ENCODE measurements around the gene MBD4.
A peak's percentile ranks its signal among the peaks of the same experiment; 100 is the strongest.

The MBD4 gene

DNA sequence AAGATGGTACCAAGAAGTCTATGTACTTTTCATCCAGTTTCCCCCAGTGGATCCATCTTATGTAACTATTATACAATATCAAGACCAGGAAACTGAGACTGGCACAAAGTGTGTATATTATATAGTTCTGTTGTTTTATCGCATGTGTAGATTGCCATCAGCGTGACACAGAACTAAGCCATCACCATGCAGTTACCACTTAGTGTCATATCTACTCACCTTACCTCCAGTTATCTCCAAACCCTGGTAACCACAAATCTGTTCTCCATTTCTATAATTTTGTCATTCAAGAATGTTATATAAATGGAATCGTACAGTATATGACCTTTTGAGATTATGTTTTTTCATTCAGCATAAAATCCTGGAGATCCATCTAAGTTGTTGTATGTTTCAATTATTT is 23.3 kb upstream of the MBD4 start:
- no peak for DNase-seq

DNA sequence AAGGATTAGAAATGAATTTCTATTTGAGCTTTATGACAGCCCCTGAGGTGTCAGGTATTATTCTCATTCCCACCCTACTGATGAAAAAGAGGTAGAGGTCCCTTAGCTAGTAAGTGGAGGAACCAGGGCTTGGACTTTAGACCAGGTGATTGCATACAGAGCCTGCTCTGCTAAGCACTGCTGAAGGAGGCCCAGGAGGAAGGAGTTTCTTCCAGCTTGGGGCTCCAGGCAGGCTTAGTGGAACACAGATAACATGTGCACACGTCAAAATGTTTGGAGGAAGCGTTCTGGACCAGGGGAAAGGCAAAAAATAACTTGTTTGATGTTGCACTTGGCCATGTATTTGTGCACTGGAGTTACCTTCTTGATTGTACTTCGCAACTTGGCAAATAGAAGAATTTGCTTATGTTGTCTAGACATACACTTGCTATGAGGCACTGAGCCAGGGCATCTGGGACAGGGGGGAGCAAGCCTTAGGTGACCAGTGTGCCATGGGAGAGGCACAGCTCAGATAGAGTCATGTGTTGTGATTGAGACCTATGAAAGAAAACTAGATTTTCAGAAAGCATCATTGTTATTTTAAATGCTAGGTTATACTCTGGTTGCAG is 22.7 kb upstream of the MBD4 start:
- no peak for DNase-seq

- no peak for DNase-seq
Observed at GRCh38 chr3:129461461-129462146, 21.9 kb upstream of the MBD4 start.

DNA sequence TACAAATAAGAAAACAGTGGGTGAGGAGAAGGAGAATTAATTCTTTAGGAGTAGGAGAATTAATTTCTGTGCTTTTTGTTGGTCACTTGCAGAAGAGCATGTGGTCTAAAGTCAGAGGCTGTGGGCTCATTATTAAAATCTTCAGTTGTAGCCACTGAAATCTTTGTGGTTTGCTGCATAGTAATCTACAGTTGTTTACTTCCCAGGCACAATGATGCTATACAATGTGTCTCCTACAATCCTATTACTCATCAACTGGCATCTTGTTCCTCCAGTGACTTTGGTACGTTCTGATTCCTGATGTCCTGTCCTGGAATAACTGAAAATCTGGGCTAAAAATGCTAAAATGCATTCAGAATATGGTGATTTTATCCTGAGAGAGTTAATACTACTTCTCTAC is 21.3 kb upstream of the MBD4 start:
- DNase-seq = peak; percentile 34

DNA sequence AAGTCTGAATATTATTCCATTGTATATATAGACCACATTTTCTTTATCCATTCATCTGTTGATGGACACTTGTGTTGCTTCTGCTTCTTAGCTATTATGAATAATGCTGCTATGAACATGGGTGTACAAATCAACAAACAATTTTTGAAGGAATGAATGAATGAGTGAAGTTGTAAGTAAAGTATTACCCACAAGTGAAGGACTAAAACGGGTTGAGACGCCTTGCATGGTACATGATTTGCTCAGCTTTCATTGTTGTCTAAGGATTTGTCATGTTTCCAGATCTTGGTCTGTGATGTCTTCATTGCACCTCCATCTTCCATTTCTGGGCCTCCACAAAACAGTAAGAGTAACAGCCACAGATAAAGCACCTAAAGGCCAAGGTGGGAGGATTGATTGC is 20.8 kb upstream of the MBD4 start:
- DNase-seq = no peak

DNA sequence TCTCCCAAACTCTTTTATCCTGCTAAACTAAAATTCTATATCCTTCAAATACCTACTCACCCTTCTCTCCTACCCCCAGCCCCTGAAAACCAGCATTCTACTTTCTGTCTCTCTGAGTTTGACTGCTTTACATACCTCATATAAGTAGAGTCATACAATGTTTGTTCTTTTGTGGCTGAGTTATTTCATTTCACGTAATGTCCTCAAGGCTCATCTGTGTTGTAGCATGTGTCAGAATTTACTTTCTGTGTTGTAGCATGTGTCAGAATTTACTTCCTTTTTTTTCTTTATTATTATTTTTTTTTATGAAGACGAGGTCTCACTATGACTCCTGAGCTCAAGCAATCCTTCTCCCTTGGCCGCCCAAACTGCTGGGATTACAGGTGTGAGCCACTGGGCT is 20.4 kb upstream of the MBD4 start:
- no peak for DNase-seq

DNA sequence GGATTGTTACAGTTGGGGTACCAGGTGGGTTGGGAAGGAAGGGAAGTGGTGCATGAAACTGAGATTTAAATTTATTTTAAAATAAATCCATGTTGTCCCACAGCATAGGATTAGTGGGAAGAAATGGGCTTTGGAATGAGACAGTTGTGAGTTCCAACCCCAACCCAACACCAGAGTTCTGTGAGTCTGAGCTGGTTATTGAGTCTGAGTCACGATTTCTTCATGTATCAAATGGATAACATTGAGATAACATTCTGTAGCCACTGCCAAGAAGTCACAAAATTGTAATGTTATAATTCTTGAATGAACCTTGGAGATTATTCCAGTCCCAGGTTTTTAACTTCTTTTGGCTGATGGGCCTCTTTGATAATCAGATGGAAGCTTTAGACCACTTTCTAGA is 14.0 kb upstream of the MBD4 start:
- DNase-seq = no peak

- no peak for DNase-seq
Observed at GRCh38 chr3:129449279-129450115, 9.7 kb upstream of the MBD4 start.

DNA sequence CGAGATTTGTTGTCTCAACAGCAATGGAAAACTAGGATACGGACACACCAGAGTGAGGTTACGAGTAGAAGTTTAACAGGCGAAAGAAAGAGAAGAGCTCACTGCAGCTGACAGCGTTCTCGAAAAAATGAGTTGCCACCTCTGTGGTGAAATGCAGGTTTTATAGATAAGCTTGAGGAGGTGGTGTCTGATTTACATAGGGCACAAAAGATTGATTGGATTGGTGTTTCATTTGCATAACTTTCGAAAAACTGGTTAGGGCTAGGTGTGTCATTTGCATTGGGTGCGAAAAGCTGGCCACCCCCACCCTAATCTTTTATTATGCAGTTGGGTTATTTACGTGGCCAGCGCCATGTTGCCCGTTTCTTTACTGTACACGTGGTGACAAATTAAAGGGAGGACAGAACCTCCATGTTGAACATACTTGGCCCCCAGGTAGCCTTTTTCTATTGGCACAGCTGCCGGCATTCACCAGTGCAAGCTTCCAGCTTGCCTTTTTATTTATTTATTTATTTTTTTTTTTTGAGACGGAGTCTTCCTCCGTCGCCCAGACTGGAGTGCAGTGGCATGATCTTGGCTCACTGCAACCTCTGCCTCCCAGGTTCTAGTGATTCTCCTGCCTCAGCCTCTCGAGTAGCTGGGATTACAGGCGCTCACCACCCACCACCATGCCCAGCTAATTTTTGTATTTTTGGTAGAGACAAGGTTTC is 8.6 kb upstream of the MBD4 start:
- no peak for DNase-seq

GRCh38 chr3:129446926-129447325 is 7.2 kb upstream of the MBD4 start:
- no peak for DNase-seq

- DNase-seq = no peak
Observed at GRCh38 chr3:129445471-129445870, 5.7 kb upstream of the MBD4 start.

DNA sequence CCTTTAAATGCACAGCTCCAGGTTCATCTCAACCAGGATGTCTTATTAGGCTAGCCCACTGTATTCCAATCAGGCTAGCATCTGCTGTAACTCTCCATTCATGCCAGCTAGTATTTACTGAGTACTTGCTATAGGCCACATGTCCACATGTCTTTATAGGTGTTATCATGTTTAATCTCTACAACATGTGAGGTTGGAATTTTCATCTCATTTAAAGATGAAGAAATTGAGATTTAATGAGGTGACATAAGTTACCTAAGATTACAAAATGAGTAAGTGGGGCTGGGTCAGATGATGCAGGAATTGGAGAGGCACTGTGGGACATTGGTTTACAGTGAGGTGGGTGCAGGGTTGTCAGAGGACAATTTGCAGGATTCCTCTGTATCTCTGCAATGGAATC is 3.2 kb upstream of the MBD4 start:
- DNase-seq = no peak

DNA sequence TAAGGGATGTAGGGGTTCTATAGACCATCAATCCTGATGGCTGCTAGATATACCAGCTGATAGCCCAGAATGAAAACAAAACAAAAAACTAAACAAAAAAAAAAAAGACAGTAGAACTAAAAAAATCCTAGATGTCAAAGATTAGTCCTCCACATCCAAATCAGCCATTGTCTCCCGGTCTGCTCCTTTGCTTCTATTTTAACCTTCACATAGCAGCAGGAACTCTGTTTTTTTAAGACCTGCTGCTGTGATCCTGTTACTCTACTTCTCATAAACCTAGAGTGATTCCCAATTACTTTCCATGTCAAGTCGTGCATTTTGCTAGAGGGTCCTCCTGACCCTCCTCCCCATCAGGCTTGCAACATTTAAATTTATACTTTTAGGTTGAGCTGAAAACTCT is 2.7 kb upstream of the MBD4 start:
- DNase-seq = no peak

DNA sequence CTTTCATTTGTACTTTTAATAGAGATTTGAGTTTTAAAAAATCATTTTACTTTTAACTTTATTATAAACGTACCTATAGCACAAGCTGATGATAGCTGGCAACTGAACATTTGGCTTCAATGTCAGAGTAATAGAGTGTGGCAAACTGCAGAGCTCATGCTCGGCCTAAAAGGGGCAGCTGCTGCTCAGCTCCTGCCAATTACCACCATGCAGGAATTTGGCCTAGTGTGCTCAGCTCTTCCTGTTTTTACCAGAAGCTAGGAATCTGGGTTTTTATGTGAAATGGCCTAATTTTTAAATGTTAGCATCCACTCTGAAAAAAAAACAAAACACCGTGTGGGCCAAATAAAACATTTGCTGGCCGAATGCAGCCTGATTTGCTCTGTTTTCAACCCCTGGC is 2.0 kb upstream of the MBD4 start:
- DNase-seq = peak; percentile 40

GRCh38 chr3:129441215-129441614 is 1.5 kb upstream of the MBD4 start:
- DNase-seq = no peak

DNA sequence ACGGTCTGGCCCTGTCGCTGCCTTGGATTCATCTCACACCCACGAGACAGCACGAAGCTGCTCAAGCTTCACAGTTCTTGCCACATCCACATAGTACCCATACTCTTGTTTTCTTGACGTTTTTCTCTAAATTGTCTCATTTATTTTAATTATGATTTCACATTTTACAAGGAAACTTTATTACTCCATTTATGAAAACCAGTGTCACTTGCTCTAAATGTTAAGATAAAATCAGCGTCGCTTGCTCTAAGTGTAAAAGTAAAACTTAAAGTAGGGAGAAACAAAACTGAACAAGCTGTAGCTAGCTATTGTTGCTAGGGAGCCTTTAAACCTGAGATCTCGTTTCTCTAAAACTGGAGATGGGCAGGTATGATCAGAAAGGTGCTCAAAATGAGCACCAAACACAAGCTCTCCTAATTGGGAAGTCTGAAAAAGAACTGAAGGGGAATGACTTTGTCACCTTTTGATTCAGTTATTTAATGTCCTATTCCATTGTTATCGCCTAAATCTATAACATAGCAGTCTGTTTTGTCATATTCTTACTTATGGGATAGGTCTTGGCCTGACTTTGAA is 956 bp upstream of the MBD4 start:
- DNase-seq = no peak

DNA sequence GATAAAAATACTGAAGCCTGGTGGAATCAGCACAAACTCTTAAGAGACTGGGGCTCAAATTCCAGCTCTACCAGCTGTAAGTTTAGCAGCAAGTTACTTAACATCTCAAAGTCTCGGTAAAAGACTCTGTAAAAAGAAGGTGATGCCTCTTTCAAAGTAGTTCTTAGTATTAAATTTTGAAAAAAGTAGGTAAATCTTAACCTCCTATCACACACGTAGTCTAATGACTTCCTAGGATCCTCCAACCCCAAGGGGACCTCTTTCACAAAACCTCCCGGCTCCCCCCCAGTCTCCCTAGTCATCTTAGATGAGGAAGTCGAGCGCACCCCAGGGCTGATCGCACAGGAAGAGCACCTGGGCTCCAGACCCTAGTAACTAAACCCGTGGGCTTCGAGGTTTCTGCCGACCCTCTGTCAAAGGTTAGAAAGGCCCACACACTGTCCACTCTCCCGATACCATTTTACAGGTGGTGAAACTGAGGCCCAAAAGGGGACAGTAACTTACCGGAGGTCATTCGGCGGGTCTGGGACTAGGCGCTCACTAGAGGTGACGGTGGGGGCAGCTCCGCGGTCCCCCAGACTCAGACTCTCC is 427 bp downstream of the MBD4 start:
- peak; percentile 12 for DNase-seq

DNA sequence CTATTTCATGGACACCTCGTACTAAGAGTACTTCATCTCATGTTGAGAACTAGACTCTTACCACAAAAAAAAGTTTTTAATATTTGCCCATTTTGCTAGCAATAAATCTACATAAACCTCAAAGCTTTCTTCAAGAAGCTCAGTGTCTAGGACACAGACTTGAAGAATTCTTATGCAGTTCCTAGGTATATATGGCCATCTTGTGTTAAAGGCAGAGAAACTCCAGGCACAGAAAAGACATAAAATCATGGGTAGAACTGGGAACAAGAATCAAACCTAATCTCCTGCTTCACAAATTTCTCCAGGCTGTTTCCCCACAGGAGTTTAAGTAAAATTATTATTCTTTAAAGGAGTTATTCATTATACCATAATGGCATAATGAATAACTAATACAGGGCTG is 4.4 kb downstream of the MBD4 start:
- DNase-seq = no peak

DNA sequence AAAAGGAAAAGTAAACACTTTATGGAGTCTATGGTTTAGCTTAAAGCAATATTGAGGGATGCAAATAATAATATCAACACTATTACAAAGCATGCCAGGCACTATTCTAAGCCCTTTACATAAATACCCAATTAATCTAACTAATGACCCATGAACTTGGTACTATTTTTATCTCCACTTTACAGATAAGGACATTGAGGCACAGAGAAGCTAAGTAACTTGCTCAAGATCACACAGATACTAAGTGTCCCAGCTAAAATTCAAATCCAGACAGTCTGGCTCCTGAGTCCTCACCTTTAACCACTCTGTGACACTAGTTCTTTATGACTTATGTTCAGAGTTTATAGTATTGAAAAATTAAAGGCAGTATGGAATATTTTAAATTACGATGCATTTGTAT is 5.6 kb downstream of the MBD4 start:
- no peak for DNase-seq

DNA sequence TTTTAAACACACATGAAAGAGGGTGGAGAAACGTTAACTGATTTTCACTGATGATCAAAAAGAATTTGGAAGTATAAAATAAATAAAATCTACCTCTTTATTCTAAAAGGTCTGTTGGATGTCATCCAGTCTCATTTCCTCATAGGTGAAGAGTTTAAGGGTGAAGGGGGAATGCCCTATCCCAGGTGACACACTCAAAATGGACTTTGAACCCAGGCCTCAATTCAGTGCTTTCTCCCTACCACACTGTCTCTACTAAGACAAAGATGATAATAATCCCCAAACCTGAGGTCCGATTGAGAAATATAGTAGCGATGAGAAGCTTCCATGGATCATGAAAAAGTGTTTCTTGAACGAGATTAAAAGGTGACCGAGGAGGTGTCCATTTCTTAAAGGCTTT is 6.2 kb downstream of the MBD4 start:
- no peak for DNase-seq

DNA sequence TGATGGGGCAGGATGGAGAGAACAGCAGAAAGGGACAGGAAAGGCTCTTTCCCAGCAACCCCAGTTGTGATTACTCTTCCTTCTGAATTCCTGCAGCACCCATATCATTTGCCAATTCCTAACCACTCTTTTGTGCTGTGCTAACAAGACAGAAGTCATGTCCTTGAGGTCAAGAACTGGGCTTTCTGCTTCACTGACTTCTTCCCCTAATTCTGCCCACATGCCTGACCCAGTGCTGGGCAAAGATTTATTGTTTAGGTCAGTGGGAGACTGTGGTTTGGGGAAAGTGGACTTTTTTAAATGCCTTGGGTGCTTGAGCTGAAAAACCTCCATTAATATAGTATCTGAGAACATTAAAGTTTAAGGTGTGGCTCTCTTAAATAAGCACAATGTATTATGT is 7.1 kb downstream of the MBD4 start:
- DNase-seq = no peak

DNA sequence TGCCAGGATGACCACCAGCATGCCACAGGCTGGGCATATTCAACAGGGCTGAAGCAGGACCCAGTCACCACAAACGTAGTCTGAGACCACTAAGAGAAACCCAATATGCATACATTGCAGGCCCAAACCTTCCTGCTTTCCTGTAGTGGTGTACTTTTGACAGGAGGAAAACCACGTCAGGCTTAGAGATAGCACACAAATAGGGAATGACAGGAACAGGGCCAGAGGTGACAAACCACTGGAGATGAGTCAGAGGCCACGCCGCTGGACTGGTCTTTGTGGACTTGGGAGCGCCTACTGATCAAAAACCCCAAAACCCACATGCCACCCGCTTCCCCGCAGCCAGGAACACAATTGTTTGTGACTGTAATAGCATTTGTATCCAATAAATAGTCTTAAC is 7.7 kb downstream of the MBD4 start:
- DNase-seq = no peak

GRCh38 chr3:129429602-129430001 is 10.1 kb downstream of the MBD4 start:
- no peak for DNase-seq

Data from fibroblast of skin of abdomen (primary cell).